SIG-M5 treated with dmso at 0.1 percent for 504 hours (cell line): ENCODE results near the gene ZNF761.

Experiments used
- DNase-seq: peaks from one replicate; lab custom pipeline; 2025; ENCODE audit not compliant: unreplicated experiment; lab: John Stamatoyannopoulos, UW

ZNF761 gene

GRCh38 chr19:53506728-53507127 lies 74.9 kb downstream of the ZNF761 start:
- DNase-seq, result no peak
